BE2C (cell line): ENCODE data around the gene TMC1.

Source experiments
- DNase-seq: peaks from one replicate; pipeline ENCODE4 v3.0.0-alpha.2; 2020
- H3K27me3 ChIP-seq: fragments of 250-450 bp; sonication (Bioruptor Pico); 2 replicates; pipeline ENCODE4 v1.5.1; 2020; ENCODE audit warnings: mild to moderate bottlenecking
- H3K36me3 ChIP-seq: fragments of 250-450 bp; sonication (Bioruptor Pico); 2 replicates; pipeline ENCODE4 v1.5.1; 2020; ENCODE audit warnings: mild to moderate bottlenecking
- H3K4me1 ChIP-seq: fragments of 250-450 bp; sonication (Bioruptor Pico); 2 replicates; pipeline ENCODE4 v1.5.1; 2020
- H3K4me3 ChIP-seq: 2 replicates; pipeline ENCODE4 v1.5.1; 2011; ENCODE audit warnings: low read depth, low read length
- H3K9me3 ChIP-seq: fragments of 250-450 bp; sonication (Bioruptor Pico); 2 replicates; pipeline ENCODE4 v1.5.1; 2020
- TF ChIP-seq, protein P1 (sequence below): IDR thresholded peaks from 2 replicates; pipeline ENCODE4 v1.5.1; 2012; ENCODE audit warnings: mild to moderate bottlenecking, low read depth, low read length

Gene TMC1

DNA sequence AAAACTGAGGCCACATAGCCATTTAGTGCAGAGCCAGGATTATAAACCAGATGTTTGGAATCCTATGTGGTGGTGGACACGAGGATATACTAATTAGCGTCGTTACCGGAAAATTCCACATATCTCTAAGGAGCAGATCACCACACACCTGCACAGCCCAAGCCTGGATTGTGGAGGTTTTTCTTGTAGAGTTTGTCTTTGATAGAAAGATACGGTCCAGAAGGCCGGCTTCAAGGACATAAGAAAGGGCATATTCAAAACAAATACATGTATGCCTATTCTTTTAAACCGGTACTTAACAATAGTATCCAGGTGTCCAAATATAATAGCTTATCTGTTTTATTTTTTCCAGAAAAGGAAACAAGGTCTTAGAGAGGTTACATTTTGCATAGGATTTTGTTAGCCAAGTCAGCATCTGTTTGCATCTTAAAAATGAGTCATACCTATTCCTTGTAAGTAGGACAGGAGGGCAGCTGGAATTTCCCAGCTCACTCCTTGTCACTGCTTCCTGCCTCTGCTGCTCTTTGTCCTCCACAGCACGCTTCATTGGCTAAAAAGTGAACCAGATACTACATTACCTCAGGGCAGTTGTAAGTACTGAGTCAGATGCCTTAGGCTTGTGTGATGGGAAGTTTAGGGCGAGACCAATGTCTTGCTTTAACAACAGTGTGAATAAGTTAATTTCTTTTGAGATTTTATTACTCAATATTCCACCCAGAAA, 3.6 kb downstream of the TMC1 start:
- H3K27me3 ChIP-seq = no peaks in the 10 kb centered on the region
- no peaks in the 10 kb centered on the region for H3K36me3 ChIP-seq
- no peak for DNase-seq
- TF ChIP-seq, protein P1, sequence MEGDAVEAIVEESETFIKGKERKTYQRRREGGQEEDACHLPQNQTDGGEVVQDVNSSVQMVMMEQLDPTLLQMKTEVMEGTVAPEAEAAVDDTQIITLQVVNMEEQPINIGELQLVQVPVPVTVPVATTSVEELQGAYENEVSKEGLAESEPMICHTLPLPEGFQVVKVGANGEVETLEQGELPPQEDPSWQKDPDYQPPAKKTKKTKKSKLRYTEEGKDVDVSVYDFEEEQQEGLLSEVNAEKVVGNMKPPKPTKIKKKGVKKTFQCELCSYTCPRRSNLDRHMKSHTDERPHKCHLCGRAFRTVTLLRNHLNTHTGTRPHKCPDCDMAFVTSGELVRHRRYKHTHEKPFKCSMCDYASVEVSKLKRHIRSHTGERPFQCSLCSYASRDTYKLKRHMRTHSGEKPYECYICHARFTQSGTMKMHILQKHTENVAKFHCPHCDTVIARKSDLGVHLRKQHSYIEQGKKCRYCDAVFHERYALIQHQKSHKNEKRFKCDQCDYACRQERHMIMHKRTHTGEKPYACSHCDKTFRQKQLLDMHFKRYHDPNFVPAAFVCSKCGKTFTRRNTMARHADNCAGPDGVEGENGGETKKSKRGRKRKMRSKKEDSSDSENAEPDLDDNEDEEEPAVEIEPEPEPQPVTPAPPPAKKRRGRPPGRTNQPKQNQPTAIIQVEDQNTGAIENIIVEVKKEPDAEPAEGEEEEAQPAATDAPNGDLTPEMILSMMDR = no peak
- H3K4me3 ChIP-seq = no peak overlapping the region
- no peaks in the 10 kb centered on the region for H3K4me1 ChIP-seq
- H3K9me3 ChIP-seq = no peaks in the 10 kb centered on the region

DNA sequence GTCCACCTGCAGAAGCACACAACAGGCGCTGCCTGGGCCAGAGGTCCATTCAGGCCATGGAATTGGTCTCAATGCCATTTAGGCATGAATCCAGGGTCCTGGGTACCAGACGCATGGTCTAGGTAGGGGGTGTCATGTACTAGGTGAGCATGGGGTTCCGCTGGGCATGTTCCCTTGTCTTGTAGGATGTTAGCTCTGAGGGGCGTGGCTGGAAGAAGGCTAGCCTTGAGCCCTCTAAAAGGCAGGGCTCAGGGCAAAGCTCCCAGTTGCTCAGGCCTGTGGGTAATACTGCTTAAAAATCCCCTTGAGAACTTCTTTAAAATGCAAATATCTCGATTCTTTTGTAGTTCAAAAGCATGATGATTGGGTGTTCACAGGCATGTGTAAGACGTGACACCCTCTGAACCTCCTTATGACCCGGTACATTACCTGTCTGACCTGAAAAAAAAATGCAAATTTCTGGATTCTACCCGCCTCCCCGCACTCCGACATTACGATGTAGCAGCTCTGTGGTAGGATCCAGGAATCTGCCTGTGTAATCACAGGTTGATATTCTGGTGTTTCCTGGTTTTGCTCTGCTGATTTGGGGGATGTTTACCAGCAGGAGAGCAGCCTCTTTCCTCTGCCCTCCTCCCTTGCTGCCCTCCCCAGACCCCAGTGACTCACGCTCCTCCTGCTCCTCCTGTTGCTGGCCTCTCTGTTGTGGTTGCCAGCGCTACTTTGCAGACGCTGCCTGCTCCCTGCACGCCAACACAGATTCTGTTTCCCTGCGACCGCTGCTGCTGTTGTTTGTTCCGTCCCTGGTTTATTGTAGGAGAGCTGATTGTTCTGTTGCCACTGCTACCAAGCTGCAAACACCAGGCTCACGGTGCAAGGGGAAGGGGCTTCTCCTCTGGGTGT, 5.7 kb downstream of the TMC1 start:
- TF ChIP-seq, protein P1 = no peak
- Histone ChIP-seq H3K27me3 (no peaks in the 10 kb centered on the region), H3K36me3 (no peaks in the 10 kb centered on the region), H3K9me3 (no peaks in the 10 kb centered on the region), H3K4me1 (no peaks in the 10 kb centered on the region), H3K4me3 (no peak overlapping the region)
- DNase-seq = no peak

- TF ChIP-seq, protein P1 = no peak
- Histone ChIP-seq H3K27me3 (no peaks in the 10 kb centered on the region), H3K4me1 (no peaks in the 10 kb centered on the region), H3K36me3 (no peaks in the 10 kb centered on the region), H3K9me3 (no peaks in the 10 kb centered on the region), H3K4me3 (no peak overlapping the region)
- DNase-seq = no peak
These were observed 6.4 kb downstream of the TMC1 start for GRCh38 chr9:72527801-72528195.

DNA sequence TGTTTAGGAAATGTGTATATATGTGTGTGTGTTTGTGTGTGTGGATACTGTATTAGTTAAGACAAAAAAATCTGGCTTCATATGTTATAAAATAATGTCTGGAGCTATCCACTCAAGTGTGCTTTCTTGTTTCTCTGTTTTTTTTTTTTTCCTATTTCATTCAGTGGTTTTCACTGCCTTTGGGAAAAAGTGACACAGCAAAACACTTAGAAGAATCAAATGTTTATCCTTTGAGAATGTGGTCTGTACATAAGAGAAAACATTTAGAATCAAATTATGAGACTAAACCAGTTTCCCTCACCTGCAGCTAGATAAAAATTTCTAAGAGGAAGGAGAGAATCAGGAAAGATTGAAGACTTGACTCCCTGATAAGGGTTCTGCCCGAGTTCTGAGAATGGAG, 8.1 kb downstream of the TMC1 start:
- no peaks in the 10 kb centered on the region for H3K36me3 ChIP-seq
- H3K4me3 ChIP-seq = no peak overlapping the region
- TF ChIP-seq, protein P1 = no peak
- no peaks in the 10 kb centered on the region for H3K27me3 ChIP-seq
- H3K9me3 ChIP-seq = no peaks in the 10 kb centered on the region
- DNase-seq = no peak
- no peaks in the 10 kb centered on the region for H3K4me1 ChIP-seq

- no peaks in the 10 kb centered on the region for H3K9me3 ChIP-seq
- no peak overlapping the region for H3K4me3 ChIP-seq
- no peak for DNase-seq
- no peaks in the 10 kb centered on the region for H3K36me3 ChIP-seq
- TF ChIP-seq, protein P1 = no peak
- H3K4me1 ChIP-seq = no peaks in the 10 kb centered on the region
- no peaks in the 10 kb centered on the region for H3K27me3 ChIP-seq
These were observed 11.9 kb downstream of the TMC1 start for GRCh38 chr9:72533322-72533721.

- no peaks in the 10 kb centered on the region for H3K27me3 ChIP-seq
- TF ChIP-seq, protein P1 = no peak
- no peaks in the 10 kb centered on the region for H3K4me1 ChIP-seq
- no peak for DNase-seq
- H3K36me3 ChIP-seq = no peaks in the 10 kb centered on the region
- no peak overlapping the region for H3K4me3 ChIP-seq
- H3K9me3 ChIP-seq = no peaks in the 10 kb centered on the region
These were observed 13.5 kb downstream of the TMC1 start for GRCh38 chr9:72534931-72535330.
